Posterior vena cava (tissue), 2 donors: ENCODE measurements around the gene TNFRSF19. TPM values are rescaled to one million over a fixed set of nuclear protein-coding genes. Genes with fewer than 3 reads are reported as not detected.
"Not testable (repeated sequence)": the region's sequence is repeated elsewhere in the genome, so short reads cannot be mapped to it uniquely, and the experiment has no call there.

ENCODE experiments used
- DNase-seq: peaks from one replicate; pipeline ENCODE4 v3.0.0-alpha.2; 2020; ENCODE audit warnings: low spot score
- intact Hi-C, 2 donors: fragments of 100-400 bp; cut with DNase I; formaldehyde crosslinking; loops; one replicate each; pipeline versions ENCODE4 v1.14.1 to v1.14.2; 2022 to 2023
- long read RNA-seq, 2 donors: library from polyadenylated mRNA; unstranded; transcript quantifications; one replicate each; pipeline ENCODE4 v2.0.0, GENCODE V29; 2020 to 2021
- total RNA-seq, 2 donors: library from RNA; stranded (reverse); fragmentation: NEBNext Ultra II Directional; extraction: Animal tissue kit (Norgen Biotek cat#: 25700); gene quantifications; one replicate each; pipeline ENCODE4 v1.2.1, GENCODE V29; 2021
- donor health status: DM: yes; HTN: yes; CAD: no.
- donor health status: DM: yes; HTN: yes; CAD: no.

The TNFRSF19 gene, protein sequence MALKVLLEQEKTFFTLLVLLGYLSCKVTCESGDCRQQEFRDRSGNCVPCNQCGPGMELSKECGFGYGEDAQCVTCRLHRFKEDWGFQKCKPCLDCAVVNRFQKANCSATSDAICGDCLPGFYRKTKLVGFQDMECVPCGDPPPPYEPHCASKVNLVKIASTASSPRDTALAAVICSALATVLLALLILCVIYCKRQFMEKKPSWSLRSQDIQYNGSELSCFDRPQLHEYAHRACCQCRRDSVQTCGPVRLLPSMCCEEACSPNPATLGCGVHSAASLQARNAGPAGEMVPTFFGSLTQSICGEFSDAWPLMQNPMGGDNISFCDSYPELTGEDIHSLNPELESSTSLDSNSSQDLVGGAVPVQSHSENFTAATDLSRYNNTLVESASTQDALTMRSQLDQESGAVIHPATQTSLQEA
- 1 to 10 TPM; 3.6 to 8.2 TPM for total RNA-seq
- long read RNA-seq, donor 1, partial matches to known transcripts: 0 of 1 reads
- long read RNA-seq, donor 1, other reads (novel, unspliced or antisense): 1 of 1 reads
- long read RNA-seq, donor 2, full-length matches to known transcripts: 1 of 2 reads
- long read RNA-seq, donor 2, partial matches to known transcripts: 0 of 2 reads
- long read RNA-seq, donor 2, other reads (novel, unspliced or antisense): 1 of 2 reads

DNA sequence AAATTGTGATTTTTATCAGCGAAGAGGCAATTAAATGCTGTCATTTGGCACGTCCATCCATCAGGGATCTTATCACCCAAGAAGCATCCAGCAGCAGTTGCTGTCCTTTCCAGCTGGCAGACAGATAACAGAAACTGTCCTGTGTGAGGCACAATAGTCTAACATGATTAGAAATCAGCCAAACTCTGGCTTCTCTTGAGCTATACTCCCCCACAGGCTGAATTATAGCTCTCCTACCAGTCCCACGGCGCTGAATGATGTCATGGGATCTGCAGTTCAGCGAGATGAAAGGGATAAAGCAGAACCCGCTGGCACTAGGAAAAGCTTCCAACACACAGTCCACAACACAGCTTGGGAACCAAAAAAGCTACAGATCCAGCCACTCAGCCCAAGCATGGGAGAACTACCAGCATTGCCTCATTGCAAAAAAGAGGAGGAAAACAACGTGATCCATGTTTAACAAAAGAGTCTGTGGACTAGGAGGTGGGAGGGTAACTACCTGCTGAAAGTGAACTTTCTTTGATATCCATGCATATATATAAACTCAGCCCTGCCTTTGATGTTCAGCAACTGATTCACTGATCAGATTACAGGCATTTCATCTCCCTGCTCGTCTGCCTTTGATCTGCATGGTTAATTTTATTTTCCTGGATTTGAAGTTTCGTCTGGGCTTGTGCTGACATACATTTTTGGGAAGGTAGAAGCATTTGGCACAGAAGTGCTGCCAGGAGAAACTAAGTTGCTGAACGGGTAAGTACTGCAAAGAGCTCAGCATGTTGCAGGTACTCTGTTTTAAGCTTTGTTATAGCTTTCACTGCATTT, at the start of gene TNFRSF19:
Gene TNFRSF19 (plus strand): TSS at position 314 of the 822 bp plus-strand sequence. CDS start 19,772 bp downstream, outside the sequence.
- intact Hi-C loops: loop anchor here (10.0 kb wide), 2 partner anchors 304 to 314 kb away; partner anchors contain the start of gene MIPEP (in 1 of the 2)
- peak; percentile 85 for DNase-seq

DNA sequence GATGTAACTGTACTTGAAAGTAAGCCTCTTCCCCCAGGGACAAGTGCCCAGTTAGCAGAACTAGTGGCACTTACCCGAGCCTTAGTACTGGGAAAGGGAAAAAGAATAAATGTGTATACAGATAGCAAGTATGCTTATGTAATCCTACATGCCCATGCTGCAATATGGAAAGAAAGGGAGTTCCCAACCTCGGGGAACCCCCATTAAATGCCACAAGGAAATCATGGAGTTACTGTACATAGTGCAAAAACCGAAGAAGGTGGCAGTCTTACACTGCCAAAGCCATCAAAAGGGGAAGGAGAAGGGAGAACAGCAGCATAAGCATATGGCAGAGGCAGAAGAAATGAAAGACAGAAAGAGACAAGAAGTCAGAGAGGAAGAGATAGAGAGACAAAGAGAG, 40.3 kb upstream of the TNFRSF19 start:
- intact Hi-C loops, DNase-seq: not testable (repeated sequence)

DNA sequence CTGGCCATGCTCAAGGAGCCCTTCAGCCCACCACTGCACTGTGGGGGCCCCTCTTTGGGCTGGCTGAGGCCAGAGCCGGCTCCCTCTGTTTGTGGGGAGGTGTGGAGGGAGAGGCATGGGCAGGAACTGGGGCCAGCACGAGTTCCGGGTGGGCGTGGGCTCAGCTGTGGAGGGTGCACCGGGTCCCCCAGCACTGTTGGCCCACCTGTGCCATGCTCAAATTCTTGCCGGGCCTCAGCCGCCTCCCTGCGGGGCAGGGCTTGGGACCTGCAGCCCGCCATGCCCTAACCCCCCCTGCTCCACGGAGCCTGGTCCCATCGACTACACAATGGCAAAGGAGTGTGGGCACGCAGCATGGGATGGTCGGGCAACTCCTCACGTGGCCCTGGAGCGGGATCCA, 38.8 kb upstream of the TNFRSF19 start:
- DNase-seq: no peak
- intact Hi-C loops: no loop called here

DNA sequence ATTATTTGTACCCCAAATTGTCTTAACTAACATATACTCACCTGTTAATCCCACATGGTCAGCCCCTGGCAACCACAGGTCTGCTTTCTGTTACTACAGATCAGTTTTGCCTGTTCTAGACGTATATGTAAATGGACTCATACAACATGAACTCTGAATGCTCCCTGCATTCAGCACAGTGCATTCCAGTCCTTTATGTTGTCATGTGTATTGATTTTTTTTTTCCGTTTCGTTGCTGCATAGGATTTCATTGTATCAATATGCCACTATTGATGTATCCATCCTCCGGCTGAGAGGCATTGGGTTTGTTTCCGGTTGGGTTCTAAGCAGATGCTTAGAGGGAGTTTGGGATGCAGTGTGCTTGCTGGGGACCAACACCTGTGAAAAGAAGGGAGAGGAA, 36.1 kb upstream of the TNFRSF19 start:
- intact Hi-C loops: no loop called here
- no peak for DNase-seq

DNA sequence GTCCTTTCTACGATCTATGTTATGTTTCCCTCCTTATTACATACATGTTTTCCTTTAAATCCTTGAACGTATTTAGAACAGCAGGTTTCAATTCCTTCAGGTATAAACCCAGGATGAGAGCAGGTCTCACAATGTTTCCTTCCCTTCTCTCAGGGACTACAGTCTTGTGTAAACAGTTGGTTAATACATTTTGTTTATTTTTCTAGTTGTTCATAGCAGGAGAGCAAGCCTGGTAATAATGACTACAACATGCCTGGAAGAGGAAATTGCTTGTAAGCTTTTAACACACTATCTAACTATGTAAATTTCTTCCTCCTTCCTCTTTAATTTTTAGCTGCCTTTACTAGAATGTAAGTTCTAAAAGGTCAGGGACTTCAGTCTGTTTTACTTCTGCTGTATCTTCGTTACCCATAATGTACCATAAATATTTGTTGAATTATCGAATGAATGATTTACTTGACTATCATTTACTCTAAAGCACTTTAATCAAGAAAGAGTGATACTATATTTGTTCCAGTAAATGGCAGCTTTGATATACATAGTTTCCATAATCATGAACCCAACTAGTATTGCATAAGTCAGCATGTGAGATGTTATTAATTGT, 28.9 kb upstream of the TNFRSF19 start:
- intact Hi-C loops: no loop called here
- no peak for DNase-seq

DNA sequence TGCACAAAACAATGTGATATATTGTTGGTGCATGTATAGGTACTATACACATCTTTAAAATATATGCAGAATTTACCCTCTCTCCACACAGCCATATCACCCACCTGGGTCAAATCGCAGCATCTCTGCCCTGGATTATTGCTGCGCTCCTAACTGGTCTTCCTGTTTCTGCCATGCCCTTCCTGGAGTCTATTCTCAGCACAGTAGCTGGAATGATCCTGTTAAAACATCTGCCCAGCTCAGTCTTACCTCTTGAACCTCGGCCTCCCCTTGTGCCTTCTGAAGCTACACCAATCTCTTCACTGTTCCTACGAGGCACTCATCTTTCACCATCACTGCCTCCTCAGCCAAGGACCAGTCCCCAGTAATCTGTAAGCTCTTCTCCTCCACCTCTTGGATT, 25.5 kb upstream of the TNFRSF19 start:
- DNase-seq: no peak
- intact Hi-C loops: no loop called here

DNA sequence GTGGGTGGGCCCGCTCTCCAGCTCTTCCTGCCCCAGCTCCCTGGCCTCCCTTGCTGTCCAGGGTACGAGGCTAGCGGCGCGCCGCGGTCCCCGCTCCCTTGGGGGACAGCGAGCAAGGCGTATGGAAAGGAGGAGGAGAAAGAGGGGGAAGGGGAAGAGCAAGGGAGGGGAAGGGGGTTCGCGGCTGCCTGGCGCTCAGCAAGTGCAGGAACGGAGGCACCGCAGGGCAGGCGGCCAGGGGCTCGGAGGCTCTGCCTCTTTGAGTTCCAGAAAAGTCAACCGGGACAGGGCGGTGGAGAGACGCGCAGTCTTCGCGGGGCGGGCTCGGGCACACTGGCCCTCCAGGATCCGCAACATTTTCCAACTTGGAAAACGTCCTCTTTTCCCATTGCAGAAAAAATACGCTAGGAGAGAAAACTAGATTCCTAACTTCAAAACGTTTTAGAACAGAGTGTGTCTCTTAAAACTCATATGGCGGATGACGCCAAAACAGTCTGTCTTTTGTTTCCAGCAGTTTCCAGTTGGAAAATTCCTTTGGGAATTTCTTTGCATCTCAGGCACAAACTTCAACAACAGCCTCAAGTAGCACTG, 23.1 kb upstream of the TNFRSF19 start:
- intact Hi-C loops: no loop called here
- peak; percentile 86 for DNase-seq

DNA sequence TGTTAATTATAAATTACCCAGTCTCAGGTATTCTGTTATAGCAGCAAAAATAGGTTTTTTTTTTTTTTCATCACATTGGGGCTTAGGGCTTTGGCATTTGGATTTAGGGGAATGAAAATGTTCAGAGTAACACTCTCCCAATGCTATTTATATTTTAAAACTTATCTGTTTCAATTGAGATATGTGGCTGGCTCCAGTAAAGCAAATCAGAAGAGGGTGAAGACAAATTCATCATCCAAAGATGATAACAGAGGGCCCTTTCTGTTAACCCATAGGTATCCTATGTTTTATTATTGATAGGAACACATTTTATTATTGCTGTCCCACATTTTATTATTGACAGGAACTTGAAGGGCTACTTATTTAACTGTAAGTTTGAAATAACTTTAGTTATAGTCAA, 20.5 kb upstream of the TNFRSF19 start:
- intact Hi-C loops: no loop called here

DNA sequence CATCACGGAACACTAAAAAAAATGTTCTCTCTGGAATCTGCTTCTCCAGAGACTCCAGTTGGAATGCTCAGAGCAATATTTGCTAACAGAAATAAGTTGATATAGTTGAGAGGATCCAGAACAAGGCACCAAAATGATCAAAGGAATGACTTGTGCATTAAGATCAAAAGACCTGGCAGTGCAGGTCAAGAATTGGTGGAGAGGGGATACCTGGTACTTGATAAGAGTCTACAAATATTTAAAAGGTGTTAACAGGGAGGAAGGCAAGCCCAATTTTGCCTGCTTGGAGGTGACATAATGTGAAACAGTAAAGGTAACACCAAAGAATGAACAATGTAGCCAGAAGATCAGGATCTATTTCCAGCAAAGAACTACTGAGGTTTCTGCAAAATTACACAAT, 20.0 kb upstream of the TNFRSF19 start:
- intact Hi-C loops: no loop called here
- DNase-seq: no peak

More for the DNA sequence above, 20.5 kb upstream of the TNFRSF19 start:
- DNase-seq: no peak

DNA sequence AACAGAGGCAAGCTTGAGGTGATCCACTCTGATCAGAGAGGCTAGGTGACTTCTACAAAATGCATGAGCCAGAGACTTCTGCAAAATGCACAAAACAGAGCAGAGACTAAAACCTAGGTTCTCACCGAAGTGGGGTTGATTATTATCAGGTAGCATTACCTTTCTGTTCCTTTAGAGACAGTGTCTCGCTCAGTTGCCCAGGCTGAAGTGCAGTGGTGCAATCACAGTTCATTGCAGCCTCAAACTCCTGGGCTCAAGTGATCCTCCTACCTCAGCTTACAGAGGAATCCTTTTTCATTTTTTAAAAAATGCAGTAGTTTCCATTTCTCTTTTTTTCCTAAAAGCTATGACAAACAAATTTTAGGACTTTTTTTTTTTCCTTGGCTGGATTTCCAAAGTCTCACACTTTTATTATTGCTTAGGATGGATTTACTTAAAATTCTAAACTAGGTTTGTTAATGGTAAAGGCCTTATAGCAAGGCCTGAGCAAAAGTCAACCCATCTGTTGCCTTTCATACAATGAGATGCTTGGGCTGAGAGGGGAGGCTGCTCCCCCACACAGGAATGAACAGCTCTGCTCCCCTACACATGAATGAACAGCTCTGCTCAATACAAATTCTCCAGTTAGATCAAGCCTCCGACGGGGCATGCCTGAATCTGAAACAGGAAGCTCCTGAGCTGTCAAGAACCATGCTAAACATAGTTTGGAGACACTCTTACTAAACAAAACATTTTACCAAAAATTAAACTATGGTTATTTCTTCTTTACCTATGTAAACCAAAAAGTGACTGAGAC, 18.8 kb upstream of the TNFRSF19 start:
- DNase-seq: no peak
- intact Hi-C loops: no loop called here

DNA sequence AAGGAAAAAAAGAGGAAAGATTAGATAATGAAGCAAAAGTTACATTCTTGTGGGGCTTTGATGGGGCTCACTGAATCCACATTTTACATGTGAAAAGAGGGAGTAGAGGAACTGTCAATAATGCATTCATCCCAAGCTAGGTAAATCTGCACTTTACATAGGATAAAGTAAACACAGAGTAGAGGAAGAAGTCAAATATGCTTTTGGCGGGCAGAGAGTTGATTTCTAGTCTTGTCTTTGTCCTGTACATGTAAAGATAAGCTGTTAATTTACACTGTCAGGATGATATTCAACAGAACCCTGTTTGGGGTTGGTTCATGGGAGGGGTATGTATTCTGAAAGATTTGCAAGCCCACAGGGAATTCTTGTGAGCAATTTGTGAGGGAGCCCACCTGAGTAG, 18.0 kb upstream of the TNFRSF19 start:
- DNase-seq: no peak
- intact Hi-C loops: no loop called here

DNA sequence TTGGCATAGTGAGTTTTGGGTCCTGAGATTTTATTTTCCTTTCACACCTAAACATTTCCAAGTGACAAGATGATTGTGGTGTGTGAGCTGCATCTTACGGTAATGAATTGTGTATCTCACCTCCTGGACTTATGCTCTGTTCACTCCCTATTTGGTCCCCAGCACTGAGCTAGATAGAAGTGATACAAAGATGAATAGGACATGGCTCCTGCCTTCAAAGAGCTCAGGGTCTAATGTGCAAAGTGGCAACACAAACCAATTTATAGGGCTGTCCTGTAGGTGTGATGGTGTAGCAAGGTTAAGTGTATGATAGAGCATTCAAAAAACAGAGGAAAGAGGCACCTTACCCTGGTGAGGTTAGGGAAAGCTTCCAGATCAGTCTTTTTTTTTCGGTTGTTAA, 17.6 kb upstream of the TNFRSF19 start:
- no peak for DNase-seq
- intact Hi-C loops: no loop called here

DNA sequence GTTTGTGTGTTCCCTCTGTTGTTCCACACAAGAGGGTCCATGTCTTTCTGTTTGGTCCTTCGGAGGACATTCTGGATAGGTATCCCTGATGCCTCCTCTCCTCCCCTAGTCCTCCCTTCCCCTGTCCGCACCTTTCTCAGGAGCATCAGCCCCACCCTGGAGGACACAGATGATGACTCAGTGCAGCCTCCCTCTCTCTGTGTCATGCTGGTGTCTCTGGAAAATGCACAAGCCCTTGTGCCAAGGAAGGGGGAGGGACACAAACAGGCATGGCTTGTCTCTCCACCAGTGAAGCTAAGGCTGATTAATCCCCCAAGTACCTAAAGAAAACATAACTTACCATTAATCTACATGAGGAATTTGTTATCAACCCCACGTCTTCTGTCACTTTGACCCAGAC, 16.2 kb upstream of the TNFRSF19 start:
- DNase-seq: no peak
- intact Hi-C loops: no loop called here

DNA sequence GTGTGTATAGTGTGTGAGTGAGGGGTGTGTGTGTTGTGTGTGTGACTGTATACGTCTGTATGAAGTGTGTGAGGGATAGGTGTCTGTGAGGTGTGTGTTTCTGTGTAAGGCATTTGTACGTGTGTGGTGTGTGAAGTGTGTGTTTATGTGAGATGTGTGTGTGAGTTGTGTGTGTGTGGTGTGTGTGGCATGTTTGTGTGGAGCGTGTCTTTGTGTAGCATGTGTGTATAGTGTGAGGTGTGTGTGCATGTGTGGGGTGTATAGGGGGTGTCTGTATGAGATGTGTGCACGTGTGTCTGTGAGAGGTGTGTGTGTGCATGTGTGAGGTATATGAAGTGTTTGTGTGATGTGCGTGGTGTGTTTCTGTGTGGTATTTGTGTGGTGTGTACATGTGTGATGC, 13.2 kb upstream of the TNFRSF19 start:
- intact Hi-C loops: no loop called here
- no peak for DNase-seq

DNA sequence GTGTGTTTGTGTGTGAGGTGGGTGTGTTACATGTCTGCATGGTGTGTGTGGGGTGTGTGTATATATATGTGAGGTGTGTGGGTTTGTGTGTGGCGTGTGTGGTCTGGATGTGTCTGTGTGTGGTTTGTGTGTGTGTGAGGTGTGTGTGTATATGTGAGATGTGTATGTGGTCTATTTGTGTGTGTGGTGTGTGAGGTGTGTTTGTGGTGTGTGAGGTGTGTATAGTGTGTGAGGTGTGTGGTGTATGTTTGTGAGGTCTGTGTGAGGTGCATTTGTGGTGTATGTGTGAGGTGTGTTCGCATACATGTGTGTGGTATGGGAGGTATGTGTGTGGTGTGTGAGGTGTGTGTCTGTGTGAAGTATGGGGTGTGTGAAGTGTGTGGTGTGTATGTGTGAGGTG, 12.5 kb upstream of the TNFRSF19 start:
- no peak for DNase-seq
- intact Hi-C loops: no loop called here

DNA sequence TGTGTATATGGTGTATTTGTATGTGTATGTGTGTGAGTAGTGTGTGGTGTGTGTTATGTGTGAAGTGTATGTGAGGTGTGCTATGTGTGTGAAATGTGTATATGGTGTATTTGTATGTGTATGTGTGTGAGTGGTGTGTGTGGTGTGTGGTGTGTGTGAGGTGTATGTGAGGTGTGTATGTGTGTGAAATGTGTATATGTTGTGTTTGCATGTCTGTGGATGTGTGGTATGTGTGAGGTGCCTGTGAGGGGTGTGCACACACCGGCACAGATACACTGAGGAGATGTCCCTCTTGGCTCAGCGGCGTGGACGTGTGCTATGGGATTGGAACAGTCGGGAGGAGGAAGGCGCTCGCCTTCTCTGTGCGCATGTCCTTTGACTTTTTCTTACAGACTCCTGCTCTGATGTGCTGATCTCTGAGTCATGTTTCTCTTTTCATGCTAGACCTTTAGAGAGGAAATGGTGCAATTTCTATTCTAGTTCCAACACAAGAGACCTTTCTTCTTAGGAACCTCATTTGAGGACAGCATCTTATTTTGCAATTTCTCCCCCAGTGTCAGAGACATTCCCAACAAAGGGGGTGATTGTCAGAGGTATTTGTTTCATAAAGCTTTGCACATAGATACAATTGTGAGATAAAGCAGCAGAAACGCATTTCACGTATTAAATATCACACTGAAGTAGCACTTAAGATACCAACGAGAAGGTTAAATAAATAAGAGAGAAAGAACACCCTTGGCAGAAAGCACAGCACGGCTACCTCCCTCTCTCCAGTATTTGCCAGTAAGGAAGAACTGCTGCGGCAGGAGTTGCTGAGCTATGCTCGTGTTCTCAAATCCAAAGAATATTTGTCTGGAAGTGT, 11.3 kb upstream of the TNFRSF19 start:
- peak; percentile 86 for DNase-seq
- intact Hi-C loops: no loop called here

DNA sequence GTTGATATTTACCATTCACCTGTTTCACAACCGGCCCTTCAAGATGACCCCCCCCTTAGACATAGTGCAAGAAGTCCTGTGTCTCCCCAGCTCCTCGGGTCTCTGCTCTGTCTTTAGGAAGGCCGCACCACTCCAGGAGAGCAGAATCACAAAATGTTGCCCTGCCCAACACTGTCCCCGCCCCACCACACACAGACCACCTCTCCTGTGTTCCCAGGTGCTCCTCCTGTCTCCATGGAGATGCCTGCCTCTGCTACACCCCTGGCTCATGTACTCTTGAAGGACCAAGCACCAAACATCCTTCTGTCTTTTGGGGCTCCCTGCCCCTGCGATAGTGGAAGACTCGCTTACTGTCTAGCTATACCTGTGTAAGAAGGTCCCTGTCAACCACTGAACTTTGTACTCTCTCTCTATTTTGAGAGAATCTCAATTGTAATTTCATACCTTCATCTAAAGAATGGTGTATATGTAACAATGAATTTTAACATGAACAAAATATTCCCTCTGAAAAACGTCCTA, 9.6 kb upstream of the TNFRSF19 start:
- DNase-seq: no peak
- intact Hi-C loops: no loop called here
